Superior temporal gyrus (tissue), 1 donor: ENCODE data around the gene MAPK8.
A peak's percentile ranks its signal among the peaks of the same experiment; 100 is the strongest.
"Not testable (repeated sequence)": the region's sequence is repeated elsewhere in the genome, so short reads cannot be mapped to it uniquely, and the experiment has no call there.

ENCODE experiments used
- DNase-seq: peaks from one replicate; pipeline ENCODE4 v3.0.0-alpha.2; 2016; ENCODE audit errors: extremely low spot score

The MAPK8 gene

GRCh38 chr10:48306265-48306869 is at the start of gene MAPK8:
MAPK8 (plus strand) TSS chr10:48306677; CDS start chr10:48401661, 94,984 bp downstream.
- DNase-seq = peak; percentile 80

- no peak for DNase-seq
These were observed 49.0 kb upstream of the MAPK8 start for GRCh38 chr10:48257407-48257961.

- no peak for DNase-seq
These were observed 48.4 kb upstream of the MAPK8 start for GRCh38 chr10:48258105-48258504.

- no peak for DNase-seq
These were observed 39.9 kb upstream of the MAPK8 start for GRCh38 chr10:48266528-48266927.

GRCh38 chr10:48271047-48271730 is 35.3 kb upstream of the MAPK8 start:
- peak; percentile 35 for DNase-seq

- no peak for DNase-seq
These were observed 33.8 kb upstream of the MAPK8 start for GRCh38 chr10:48272682-48273081.

GRCh38 chr10:48273741-48274140 is 32.7 kb upstream of the MAPK8 start:
- DNase-seq = no peak

- DNase-seq = no peak
These were observed 31.8 kb upstream of the MAPK8 start, which contains the start of gene FRMPD2 for GRCh38 chr10:48274636-48275035. FRMPD2 (minus strand) TSS chr10:48274696; CDS start chr10:48274567, 129 bp downstream.

DNA sequence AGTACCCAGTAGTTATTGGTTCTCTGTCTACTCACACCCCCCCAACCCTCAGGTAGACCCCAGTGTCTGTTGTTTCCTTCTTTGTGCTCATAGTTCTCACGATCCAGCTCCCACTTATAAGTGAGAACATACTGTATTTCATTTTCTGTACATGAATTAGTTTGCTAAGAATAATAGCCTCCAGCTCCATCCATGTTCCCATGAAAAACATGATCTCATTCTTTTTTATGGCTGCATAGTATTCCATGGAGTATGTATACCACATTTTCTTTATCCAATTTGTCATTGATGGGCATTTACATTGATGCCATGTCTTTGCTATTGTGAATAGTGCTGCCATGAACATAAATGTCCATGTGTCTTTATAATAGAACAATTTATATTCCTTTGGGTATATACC is 29.4 kb upstream of the MAPK8 start:
- no peak for DNase-seq

GRCh38 chr10:48279081-48279751 is 27.3 kb upstream of the MAPK8 start:
- DNase-seq = no peak

DNA sequence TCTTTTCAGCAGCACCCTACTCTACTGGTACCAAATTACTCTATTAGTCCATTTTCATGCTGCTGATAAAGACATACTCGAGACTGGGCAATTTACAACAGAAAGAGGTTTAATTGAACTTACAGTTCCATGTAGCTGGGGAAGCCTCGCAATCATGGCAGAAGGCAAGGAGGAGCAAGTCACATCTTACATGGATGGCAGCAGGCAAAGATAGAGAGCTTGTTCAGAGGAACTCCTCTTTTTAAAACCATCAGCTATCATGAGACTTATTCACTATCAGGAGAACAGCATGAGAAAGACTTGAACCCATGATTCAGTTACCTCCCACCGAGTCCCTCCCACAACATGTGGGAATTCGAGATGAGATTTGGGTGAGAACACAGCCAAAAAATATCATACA is 24.8 kb upstream of the MAPK8 start:
- not testable (repeated sequence) for DNase-seq

- no peak for DNase-seq
These were observed 23.6 kb upstream of the MAPK8 start for GRCh38 chr10:48282829-48283228.

- DNase-seq = no peak
These were observed 22.4 kb upstream of the MAPK8 start for GRCh38 chr10:48284002-48284546.

GRCh38 chr10:48284811-48285210 is 21.7 kb upstream of the MAPK8 start:
- DNase-seq = no peak

DNA sequence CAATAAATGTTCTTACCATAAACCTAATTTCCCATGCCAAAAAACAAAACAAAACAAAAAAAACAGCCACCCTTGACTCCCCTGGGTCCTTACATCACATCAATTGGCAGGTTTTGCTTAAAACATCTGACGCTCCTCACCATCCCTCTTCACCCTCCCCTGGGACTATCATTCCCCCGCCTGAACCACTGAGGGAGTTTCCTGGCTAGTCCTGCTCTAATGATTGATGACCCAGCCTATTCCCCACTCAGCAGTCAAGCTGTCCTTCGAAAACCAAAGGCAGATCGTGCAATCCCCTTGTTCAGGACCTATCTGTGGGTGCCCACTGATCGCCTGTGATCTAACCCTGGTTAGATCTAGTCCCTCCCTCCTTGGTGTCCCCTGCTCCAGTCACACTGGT is 20.8 kb upstream of the MAPK8 start:
- no peak for DNase-seq

- DNase-seq = no peak
These were observed 20.1 kb upstream of the MAPK8 start for GRCh38 chr10:48286356-48286755.

DNA sequence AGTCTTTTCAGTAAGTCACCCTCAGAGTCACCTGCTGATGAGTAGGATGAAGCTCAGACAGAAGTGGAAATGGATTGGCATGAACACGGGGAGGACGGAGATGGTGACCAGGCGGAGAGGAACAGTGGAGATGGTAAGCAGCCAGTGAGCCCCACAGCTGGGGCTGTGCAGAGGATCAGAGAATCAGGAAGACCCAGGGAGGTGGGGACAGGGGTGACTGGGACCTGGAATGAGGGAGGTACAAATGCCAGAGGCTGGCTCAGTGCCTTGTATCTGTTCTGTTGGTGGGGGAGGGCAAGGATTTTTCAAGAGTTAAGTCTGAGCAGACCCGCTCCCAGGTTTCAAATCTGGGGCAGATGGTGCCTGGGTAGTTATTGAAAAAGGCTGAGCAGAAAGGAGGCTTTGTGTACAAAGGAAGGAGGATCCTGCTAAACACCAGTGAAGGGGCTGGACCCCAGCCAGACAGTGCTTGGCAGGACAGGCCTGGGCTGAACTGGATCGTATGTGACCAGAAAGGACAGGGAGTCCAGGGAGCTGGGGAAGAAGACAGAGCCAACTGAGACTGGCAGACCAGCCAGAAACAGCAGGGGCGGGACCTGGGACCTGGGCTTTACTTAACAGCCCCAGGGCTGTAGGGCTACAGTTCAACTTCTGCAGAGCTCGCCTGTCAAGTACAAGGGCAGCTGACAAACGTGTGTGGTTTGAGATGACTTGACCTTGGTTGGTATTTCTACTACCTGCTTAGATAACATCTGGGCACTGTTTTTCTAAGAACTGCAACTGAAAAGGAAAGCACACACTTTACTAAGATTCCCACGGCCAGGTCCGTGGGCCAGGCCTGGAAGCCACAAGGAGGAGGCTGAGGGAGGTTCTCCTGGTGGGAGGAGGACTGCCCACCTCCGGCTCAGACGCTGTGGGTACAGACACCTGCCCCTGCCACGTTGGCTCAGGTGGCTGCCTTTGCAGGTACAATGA is 18.8 kb upstream of the MAPK8 start:
- peak; percentile 78 for DNase-seq

DNA sequence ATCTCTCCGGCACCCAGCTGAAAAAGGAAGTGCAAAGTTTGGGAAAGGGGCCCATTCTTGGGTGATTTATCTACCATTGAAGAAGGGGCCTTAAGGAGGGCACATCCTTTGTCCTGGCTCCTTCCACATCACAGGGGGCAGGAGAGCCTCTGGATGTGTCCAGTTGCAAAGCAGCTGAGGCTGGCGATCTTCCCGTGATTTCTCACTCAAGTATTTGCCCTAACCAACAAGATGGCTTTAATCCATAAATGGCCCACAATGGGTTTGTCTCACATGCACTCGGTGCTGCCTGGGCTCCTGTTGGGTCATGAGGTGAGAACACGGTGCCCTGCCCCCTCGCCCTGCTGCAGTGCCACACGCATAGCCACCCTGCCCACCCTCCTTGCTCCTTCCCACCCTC is 17.8 kb upstream of the MAPK8 start:
- no peak for DNase-seq

DNA sequence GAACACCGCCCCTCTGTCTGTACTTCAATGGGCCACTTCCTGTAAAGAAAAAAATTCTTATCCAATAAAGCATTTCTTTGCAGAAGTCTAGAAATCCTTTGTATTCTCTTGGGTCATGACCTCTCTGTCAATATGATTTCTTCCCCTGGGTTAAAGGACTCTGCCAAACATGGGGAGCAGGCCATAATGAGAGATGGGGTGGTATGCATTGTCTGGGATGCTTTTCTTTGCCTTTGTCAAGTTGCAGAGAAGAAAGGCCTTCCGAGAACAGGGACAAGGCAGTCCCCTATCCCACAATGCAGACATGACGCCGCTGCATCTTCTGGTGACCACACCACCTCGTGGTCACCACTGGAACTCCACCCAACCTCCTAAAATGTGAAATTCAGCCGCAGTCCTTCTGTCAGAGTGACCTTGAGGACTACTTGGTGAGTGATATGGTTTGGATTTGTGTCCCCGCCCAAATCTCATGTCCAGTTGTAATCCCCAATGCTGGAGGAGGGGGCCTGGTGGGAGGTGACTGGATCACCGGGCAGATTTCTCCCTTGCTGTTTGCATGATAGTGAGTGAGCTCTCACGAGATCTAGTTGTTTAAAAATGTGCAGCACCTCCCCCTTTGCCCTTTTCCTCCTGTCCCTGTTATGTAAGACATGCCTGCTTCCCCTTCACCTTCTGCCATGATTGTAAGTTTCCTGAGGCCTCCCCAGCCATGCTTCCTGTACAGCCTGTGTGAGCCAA is 16.8 kb upstream of the MAPK8 start:
- peak; percentile 88 for DNase-seq

DNA sequence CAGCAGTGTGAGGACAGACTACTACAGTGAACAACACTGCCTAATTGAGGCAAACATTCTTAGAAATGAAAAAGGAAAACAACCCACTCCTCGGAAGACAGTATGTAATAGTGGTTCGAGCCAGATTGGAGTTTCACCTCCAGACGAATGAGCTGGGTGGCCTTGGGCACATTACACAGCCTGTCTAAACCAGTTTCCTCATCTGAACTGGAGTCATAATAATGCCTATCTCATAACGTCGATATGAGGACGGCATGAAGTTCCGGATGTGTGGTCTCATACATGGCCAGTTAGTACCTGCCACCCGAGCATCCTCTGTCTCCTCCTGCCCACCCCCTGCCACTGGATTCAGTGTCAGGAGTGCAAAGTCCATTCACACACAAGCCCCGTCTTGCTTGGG is 16.2 kb upstream of the MAPK8 start:
- no peak for DNase-seq
